TTC549 (cell line): ENCODE data around the gene KLF8.

Source experiments
- FAIRE-seq: peaks from 2 replicates; lab custom pipeline; 2012; peaks lifted over from hg19 to GRCh38; lab: Jason Lieb, UNC

The KLF8 gene

DNA sequence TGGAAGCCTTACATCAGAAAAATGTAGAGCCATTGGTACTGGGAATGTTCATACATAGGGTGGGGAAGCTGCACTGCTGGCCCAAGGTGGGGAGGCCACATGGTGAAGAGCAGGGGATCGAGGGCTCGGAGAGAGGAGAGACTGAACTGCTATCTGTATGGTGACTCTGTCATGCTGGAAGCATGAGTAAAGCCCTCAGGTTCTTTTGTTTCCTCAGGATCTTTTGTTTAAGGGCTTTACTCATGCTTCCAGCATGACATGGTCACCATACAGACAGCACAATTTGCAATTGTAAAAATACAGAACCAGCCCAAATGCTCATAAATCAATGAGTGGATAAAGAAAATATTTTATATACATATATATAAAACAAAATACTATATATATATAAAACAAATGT lies 78.4 kb downstream of the KLF8 start:
- no peak for FAIRE-seq

DNA sequence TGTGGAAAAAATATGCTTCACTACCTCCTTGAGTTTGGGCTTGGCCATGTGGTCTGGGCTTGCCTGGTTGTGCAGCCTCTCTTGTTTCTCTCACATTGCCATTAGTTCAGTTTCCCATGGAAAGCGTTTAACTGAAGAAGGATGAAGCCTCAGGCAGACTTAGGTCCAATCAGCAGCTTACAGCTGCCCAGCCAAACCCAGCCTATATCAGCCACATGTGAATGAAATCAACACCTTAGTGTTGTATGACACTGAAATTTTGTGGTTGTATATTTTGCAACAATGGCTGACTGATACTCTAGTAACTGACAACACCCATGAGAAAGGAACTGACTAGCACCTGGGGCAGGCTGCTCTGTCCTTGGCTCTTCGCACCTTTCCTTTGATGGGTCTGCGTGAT lies 81.2 kb downstream of the KLF8 start:
- FAIRE-seq = no peak

DNA sequence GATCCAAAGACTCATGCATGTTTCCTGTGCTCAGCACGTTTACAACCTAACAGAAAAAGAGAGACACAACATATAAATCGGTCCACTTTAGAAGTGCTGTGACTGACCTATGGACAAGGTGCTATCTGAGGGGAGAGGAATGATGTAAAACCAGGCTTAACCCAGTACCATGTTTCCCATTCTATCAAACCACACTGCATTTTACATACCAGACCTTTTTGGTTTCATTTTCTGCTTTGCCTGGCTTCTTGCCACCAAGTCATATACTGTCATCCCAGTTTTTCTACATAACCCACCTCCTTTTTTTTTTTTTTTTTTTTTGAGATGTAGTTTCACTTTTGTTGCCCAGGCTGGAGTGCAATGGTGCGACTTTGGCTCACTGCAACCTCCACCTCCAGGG lies 82.2 kb downstream of the KLF8 start:
- no peak for FAIRE-seq

DNA sequence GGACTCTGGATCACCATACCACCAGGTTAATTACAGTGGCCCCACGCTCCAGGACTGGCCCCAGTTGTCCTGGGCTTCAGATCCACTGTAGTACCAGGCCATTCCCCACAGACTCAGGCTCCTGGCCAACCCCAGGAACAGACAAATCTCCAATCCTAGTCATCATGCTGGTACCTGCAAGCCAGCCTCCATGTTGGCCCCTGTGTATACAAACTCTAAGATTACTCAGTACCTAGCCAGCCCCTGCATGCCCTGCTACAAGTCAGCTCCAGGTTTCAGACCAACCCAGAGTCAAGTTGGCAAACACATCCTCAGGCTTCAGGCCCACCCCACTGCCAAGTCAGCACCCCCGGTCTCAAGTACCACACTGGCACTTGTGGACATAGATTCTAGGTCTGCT lies 85.9 kb downstream of the KLF8 start:
- FAIRE-seq = no peak

DNA sequence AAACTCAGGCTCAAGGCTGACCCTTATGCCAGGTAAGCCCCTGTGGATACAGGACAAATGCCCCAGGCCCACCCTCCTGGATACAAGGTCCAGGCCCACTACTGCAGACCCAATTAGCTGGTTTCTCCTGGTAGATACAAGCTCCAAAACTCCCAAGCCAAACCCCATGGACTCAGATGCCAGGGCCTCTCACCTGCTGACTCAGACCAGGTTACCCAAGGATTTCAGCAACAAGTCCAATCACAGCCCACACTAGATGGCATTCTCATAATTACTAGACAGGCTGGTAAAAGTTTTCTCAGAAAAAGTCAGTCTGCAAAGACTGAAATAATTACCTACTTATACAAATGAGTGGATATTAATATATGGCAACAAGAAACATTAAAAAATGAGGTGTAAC lies 87.0 kb downstream of the KLF8 start:
- FAIRE-seq = no peak
